ENCODE measurements around the gene PIH1D1. TPM values are rescaled to one million over a fixed set of nuclear protein-coding genes. Genes with fewer than 3 reads are reported as not detected.
A peak's percentile ranks its signal among the peaks of the same experiment; 100 is the strongest.
"Not testable (repeated sequence)": the region's sequence is repeated elsewhere in the genome, so short reads cannot be mapped to it uniquely, and the experiment has no call there.

PIH1D1 gene
- total RNA-seq, 2 donors from 2014 or later: 60.2 to 95.4 TPM

DNA sequence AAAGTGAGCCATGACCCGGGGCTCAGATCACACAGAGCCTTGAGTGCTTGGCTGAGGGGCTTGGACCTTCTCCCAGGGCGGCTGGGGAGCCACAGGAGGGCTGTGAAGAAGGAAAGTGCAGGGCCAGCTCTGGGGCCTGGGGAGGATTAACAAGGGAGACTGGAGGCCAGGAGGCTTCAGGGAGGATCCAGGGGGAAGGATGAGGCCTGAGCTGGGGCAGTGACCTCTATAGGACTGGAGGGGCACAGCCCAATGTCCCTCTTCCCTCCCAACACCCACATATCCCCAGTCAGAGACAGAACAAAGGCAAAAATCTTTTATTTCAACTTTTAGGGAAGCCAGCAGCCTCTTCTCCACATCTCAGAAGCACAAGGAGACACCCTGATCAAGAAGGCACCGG, 5.6 kb downstream of the PIH1D1 start:
- no peak overlapping the region for H3K4me3 ChIP-seq
- no peak for ATAC-seq (ENCODE audit: insufficient number of reproducible peaks, low FRiP score, low read depth)
- DNase-seq (ENCODE audit: low spot score): no peak
- no peaks in the 10 kb centered on the region for H3K27me3 ChIP-seq (replicated peaks; ENCODE audit: insufficient read depth)
- no peaks in the 10 kb centered on the region for H3K36me3 ChIP-seq
- peaks cover 8 to 12% of the 10 kb centered on the region in 2 donors for H3K4me1 ChIP-seq (ENCODE audit: control insufficient read depth in 1 of 2, low read depth in 2 of 2)
- TF ChIP-seq, protein P1, sequence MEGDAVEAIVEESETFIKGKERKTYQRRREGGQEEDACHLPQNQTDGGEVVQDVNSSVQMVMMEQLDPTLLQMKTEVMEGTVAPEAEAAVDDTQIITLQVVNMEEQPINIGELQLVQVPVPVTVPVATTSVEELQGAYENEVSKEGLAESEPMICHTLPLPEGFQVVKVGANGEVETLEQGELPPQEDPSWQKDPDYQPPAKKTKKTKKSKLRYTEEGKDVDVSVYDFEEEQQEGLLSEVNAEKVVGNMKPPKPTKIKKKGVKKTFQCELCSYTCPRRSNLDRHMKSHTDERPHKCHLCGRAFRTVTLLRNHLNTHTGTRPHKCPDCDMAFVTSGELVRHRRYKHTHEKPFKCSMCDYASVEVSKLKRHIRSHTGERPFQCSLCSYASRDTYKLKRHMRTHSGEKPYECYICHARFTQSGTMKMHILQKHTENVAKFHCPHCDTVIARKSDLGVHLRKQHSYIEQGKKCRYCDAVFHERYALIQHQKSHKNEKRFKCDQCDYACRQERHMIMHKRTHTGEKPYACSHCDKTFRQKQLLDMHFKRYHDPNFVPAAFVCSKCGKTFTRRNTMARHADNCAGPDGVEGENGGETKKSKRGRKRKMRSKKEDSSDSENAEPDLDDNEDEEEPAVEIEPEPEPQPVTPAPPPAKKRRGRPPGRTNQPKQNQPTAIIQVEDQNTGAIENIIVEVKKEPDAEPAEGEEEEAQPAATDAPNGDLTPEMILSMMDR (IDR thresholded peaks at IDR 0.05): no peak
- no peaks in the 10 kb centered on the region for H3K9me3 ChIP-seq
- H3K27ac ChIP-seq: no peak overlapping the region

DNA sequence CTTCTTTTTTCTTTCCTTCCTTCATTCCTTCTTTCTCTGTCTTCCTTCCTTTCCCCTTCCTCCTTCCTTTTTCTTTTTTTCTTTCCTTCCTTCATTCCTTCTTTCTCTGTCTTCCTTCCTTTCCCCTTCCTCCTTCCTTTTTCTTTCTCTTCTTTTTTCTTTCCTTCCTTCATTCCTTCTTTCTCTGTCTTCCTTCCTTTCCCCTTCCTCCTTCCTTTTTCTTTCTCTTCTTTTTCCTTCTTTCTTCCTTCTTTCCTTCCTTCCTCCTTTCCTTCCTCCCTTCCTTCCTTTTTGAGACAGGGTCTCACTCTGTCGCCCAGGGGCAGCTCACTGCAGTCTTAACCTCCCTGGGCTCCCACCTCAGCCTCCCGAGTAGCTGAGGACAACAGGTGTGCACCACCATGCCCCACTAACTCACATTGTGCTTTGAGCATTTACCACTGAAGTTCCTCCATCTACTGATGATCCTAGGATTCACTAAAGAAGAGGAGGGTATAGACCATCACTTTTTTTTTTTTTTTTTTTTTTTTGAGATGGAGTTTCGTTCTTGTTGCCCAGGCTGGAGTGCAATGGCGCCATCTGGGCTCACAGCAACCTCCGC, 7.4 kb downstream of the PIH1D1 start:
- not testable (repeated sequence) for H3K27me3 ChIP-seq (replicated peaks; ENCODE audit: insufficient read depth); H3K4me1 ChIP-seq (ENCODE audit: control insufficient read depth in 1 of 2, low read depth in 2 of 2); H3K9me3 ChIP-seq; ATAC-seq (ENCODE audit: insufficient number of reproducible peaks, low FRiP score, low read depth); DNase-seq (ENCODE audit: low spot score); H3K27ac ChIP-seq; H3K4me3 ChIP-seq; H3K36me3 ChIP-seq

DNA sequence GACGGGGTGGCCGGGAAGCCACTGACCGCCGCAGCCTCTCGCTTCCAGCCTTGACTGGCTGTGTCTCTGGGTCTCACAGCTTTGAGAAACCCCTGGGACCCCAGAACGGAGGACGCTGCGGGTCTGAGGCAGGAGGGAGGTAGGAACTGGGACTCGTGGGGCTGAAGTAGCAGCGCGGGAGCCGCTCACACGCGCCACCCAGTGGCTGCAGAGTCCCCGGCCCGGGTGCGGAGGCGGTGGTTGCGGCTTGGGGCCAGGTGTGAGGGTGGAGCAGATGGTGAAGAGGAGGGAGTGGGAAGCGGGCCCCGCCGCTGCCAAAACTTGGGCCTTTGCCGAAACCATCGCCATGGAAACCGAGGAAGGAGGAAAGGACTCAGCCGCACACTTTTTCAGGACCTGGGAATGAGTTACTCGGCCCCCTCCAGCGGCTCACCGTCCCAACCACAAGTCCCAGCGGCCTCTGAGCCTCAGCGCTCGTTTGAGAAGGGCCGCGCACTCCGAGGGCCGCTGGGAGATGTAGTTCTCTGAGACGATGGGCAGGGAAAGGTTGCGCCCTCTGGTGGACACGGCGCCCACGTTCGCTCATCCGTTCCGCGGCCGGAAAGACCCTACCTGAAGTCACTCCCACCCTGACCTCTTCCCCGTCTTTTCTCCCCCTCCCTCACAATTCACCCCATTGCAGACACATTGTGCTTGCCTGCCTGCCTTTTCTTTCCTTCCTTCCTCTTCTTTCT, 8.1 kb downstream of the PIH1D1 start:
- H3K27ac ChIP-seq: peak overlapping the region; percentile 28 to 72

DNA sequence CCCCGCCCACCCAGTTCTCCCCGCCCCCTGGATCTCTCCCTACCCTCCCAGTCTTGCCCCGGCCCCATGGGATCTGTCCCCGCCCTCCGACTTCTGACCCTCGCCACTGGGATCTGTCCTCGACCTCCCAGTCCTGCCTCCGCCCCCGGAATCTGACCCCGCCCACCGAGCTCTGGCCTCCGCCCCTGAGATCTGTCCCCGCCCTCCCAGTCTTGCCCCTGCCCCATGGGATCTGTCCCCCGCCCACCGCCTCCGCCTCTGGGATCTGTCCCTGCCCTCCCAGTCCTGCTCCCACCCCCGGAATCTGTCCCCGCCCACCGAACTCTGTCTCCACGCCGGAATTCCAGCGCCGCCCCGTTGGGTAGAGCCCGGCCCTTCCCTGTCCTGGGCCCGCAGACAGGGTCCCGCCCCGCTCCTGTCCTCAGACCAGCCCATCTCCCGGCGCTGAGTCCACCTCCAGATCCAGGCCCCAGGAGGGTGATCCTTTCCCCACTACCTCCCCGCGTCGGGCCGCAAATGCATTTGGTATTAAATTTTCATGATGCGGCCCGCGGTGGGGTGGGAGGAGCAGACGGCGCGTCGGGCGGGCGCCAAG, 8.7 kb downstream of the PIH1D1 start:
- Histone ChIP-seq H3K36me3 (no peaks in the 10 kb centered on the region), H3K4me3 (peak overlapping the region; percentile 94), H3K27ac (peak overlapping the region; percentile 28 to 72), H3K27me3 (replicated peaks; ENCODE audit: insufficient read depth) (no peaks in the 10 kb centered on the region), H3K4me1 (ENCODE audit: control insufficient read depth in 1 of 2, low read depth in 2 of 2) (peaks cover 8 to 9% of the 10 kb centered on the region in 2 donors), H3K9me3 (no peaks in the 10 kb centered on the region)
- TF ChIP-seq, protein P1 (IDR thresholded peaks at IDR 0.05): no peak
- ATAC-seq (ENCODE audit: insufficient number of reproducible peaks, low FRiP score, low read depth) (peak; percentile 22), DNase-seq (ENCODE audit: low spot score) (peak; percentile 81)

More for the DNA sequence above, 8.1 kb downstream of the PIH1D1 start:
- peak; percentile 73 for ATAC-seq (ENCODE audit: insufficient number of reproducible peaks, low FRiP score, low read depth)
- Histone ChIP-seq H3K27me3 (replicated peaks; ENCODE audit: insufficient read depth) (no peaks in the 10 kb centered on the region), H3K4me1 (ENCODE audit: control insufficient read depth in 1 of 2, low read depth in 2 of 2) (peaks cover 8 to 9% of the 10 kb centered on the region in 2 donors), H3K4me3 (peak overlapping the region; percentile 94), H3K9me3 (no peaks in the 10 kb centered on the region), H3K36me3 (no peaks in the 10 kb centered on the region)
- DNase-seq (ENCODE audit: low spot score): peak; percentile 89
- TF ChIP-seq, protein P1 (IDR thresholded peaks at IDR 0.05): peak; percentile 84

DNA sequence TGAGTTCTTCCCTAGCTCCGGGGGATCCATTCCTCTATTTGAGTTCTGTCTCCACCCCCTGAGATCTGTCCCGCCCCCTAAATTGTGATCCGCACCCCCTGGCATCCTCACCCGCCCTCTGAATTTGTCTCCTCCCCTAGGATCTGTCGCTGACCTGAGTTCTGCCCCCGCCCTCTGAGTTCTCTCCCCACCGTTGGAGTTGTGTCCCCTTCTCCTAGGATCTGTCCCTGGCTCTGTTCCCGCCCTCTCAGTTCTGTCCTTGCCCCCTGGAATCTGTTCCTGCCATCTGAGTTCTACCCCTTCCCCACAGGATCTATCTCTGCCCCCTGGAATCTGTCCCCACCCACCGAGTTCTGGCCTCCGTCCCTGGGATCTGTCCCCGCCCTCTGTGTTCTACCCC, 9.3 kb downstream of the PIH1D1 start:
- Histone ChIP-seq H3K27ac (no peak overlapping the region), H3K36me3 (no peaks in the 10 kb centered on the region), H3K9me3 (no peaks in the 10 kb centered on the region), H3K27me3 (replicated peaks; ENCODE audit: insufficient read depth) (no peaks in the 10 kb centered on the region), H3K4me3 (peak overlapping the region; percentile 94), H3K4me1 (ENCODE audit: control insufficient read depth in 1 of 2, low read depth in 2 of 2) (peaks cover 8 to 9% of the 10 kb centered on the region in 2 donors)
- DNase-seq (ENCODE audit: low spot score): no peak
- TF ChIP-seq, protein P1 (IDR thresholded peaks at IDR 0.05): no peak
- ATAC-seq (ENCODE audit: insufficient number of reproducible peaks, low FRiP score, low read depth): no peak
